Activated CD4-positive, alpha-beta memory T cell treated with anti-CD3 and anti-CD28 coated beads for 36 hours (primary cell): ENCODE results near the gene FOXD2. TPM values are rescaled to one million over a fixed set of nuclear protein-coding genes. Genes with fewer than 3 reads are reported as not detected.

Experiments
- CTCF ChIA-PET: fragments of 350-600 bp; sonication (Branson Sonifier 250); formaldehyde crosslinking; loops from one replicate; lab custom pipeline; 2021; ENCODE audit warnings: antibody characterized with exemption, inconsistent platforms; lab: Charles Lee
- POLR2A ChIA-PET: fragments of 350-600 bp; sonication (Branson Sonifier 250); formaldehyde crosslinking; loops from one replicate; lab custom pipeline; 2021; ENCODE audit warnings: antibody characterized with exemption; lab: Charles Lee
- DNase-seq: peaks from one replicate; pipeline ENCODE4 v3.0.0-alpha.2; 2020
- H3K27ac Mint-ChIP-seq: one replicate; pipeline ENCODE4 v1.8.0; 2021; ENCODE audit warnings: mixed read lengths
- H3K27me3 Mint-ChIP-seq: one replicate; pipeline ENCODE4 v1.8.0; 2021; ENCODE audit warnings: mixed read lengths
- H3K36me3 Mint-ChIP-seq: one replicate; pipeline ENCODE4 v1.8.0; 2021; ENCODE audit warnings: mixed read lengths
- H3K4me1 Mint-ChIP-seq: one replicate; pipeline ENCODE4 v1.8.0; 2021; ENCODE audit warnings: low read depth, mixed read lengths
- H3K4me3 Mint-ChIP-seq: one replicate; pipeline ENCODE4 v1.8.0; 2021; ENCODE audit warnings: mild to moderate bottlenecking, mixed read lengths
- H3K9me3 Mint-ChIP-seq: one replicate; pipeline ENCODE4 v1.8.0; 2021; ENCODE audit warnings: mixed read lengths
- intact Hi-C: fragments of 100-400 bp; cut with micrococcal nuclease; formaldehyde crosslinking; loops from one replicate; pipeline ENCODE4 v1.15.1; 2023
- total RNA-seq, 2 experiments: library from RNA; stranded (reverse); gene quantifications; one replicate each; pipeline ENCODE4 v1.2.3, GENCODE V29; 2021

FOXD2 gene
- total RNA-seq, 2 experiments from 2014 or later, result 0.10 to 0.26 TPM

- peaks cover 13% of the 10 kb centered on the region for H3K27me3 Mint-ChIP-seq
- intact Hi-C loops, result loop anchor here (5.0 kb wide), 1 partner anchor 257 kb away; no protein-coding TSS in a partner anchor
- no peak for DNase-seq
- H3K9me3 Mint-ChIP-seq, result no peaks in the 10 kb centered on the region
- no peak overlapping the region for H3K27ac Mint-ChIP-seq
- H3K4me1 Mint-ChIP-seq, result peaks cover 41% of the 10 kb centered on the region
- ChIA-PET CTCF (interaction anchor here (1.2 to 10.6 kb wide), 9 partner anchors 10 to 293 kb away, joined by 4 to 237 read pairs (median 11); no protein-coding TSS in a partner anchor), POLR2A (interaction anchor here (0.6 kb wide), 1 partner anchor 205 kb away, joined by 3 read pairs; no protein-coding TSS in a partner anchor)
- H3K4me3 Mint-ChIP-seq, result no peak overlapping the region
- H3K36me3 Mint-ChIP-seq, result peaks cover 12% of the 10 kb centered on the region
These were observed 3.6 kb upstream of the FOXD2 start for GRCh38 chr1:47434051-47434842.

DNA sequence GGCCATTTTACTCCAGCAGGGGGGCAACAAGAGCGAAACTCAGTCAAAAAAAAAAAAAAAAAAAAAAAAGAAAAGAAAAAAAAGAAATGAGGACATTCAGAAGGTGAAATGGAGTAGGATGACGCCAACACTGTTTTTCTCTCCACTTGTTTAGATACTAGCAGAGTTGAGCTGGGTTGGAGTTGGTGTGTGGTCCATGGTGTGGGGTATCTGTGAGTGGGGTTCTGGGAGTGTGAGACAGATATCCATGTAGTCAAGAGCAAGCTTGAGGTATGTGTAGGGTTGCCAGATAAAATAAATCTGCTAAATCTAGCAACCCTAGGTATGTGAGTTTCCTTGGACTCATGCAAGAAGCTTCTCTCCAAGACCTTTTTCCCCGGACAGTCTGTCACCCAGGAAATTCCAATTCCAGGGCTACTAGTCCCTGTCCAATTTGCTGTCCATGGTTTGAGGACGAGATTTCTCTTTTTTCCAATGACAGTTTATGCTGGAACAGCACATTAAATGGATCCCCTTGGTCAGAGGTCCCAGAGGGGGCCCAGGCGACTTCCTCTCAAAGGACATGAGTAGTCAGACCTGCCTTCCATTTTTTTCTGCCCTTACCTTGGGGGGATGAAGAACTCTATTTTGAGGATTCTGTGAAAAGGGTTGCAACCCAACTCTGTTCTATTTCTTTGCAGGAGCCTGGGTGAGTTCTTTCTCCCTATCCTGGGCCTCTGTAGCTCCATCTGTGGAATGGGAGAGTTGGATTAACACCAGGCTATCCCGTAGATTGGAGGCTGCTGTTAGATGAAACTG, 2.1 kb upstream of the FOXD2 start:
- peak overlapping the region; percentile 95 for H3K4me3 Mint-ChIP-seq
- H3K27ac Mint-ChIP-seq, result no peak overlapping the region
- ChIA-PET POLR2A (interaction anchor here (1.1 to 1.3 kb wide), 2 partner anchors 275 to 291 kb away, joined by 4 to 5 read pairs; no protein-coding TSS in a partner anchor), CTCF (interaction anchor here (0.6 to 10.6 kb wide), 36 partner anchors 9 to 320 kb away, joined by 3 to 237 read pairs (median 4); partner anchors contain the start of genes CMPK1 and STIL)
- intact Hi-C loops, result loop anchor here (1.0 to 5.0 kb wide), 6 partner anchors 47 to 291 kb away; partner anchors contain the start of gene TAL1
- H3K36me3 Mint-ChIP-seq, result peaks cover 12% of the 10 kb centered on the region
- peaks cover 13% of the 10 kb centered on the region for H3K27me3 Mint-ChIP-seq
- DNase-seq, result no peak
- peaks cover 41% of the 10 kb centered on the region for H3K4me1 Mint-ChIP-seq
- H3K9me3 Mint-ChIP-seq, result no peaks in the 10 kb centered on the region

DNA sequence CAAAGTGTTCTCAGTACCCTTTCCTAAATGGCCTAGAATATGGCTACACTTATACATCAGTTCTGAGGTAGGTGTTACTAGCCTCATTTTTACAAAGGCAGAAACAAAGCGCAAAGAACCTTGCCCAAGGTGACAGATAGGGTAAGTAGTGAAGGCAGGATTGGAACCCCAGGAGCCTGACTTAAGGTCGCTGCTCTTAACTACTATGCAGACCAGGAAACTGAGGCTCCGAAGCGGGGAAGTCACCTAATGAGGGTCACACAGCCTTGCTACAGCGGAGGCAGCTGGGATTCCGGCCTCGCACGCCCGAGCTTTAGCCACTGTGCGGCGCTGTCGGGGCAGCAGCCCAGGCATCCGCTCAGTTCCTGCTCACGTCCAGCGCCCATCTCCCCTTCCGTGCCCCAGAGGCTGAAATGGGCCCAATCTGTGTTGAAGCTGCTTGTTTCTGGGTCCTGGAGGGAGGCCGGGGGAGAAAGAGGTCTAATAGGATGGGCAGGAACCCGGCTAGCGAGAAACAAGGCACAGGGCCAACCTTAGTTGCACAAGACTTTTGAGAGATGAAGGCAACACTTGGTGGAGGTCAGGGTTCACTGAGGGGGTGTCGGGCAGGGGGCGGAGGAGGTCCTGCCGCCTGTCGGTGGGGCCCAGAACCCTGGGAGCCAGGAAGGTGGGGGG, 1.4 kb upstream of the FOXD2 start:
- ChIA-PET CTCF (interaction anchor here (0.6 to 10.6 kb wide), 34 partner anchors 8 to 319 kb away, joined by 3 to 237 read pairs (median 4); partner anchors contain the start of genes CMPK1 and STIL), POLR2A (interaction anchor here (1.1 to 1.3 kb wide), 2 partner anchors 274 to 290 kb away, joined by 4 to 5 read pairs; no protein-coding TSS in a partner anchor)
- Mint-ChIP-seq H3K36me3 (peaks cover 12% of the 10 kb centered on the region), H3K4me3 (peak overlapping the region; percentile 95), H3K27ac (peak overlapping the region; percentile 69), H3K9me3 (no peaks in the 10 kb centered on the region), H3K4me1 (peaks cover 37% of the 10 kb centered on the region), H3K27me3 (peaks cover 13% of the 10 kb centered on the region)
- intact Hi-C loops, result loop anchor here (1.0 to 5.0 kb wide), 6 partner anchors 48 to 290 kb away; partner anchors contain the start of gene TAL1
- DNase-seq, result peak; percentile 89

DNA sequence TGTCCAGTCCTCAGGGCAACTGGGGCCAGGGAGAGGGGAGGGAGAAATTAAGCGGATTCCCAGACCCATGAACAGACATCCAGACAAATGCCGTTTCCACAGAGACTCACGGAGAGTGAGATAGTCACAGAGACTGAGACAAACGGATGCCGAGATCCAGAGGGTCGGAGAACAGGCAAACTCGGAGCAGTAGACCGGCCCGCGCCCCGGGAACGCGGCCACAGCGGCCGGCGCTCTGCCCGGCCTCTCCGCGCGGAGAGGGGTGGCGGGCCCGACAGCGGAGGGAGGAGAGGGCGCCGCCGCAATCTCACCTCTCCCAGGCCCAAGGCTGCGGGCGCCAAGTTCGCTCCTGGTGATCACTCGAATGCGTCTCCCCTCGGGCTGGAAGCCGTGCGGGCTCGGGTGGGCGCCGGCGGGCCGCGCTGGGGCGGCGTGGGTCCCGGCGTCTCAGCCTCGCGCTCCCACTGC, 831 bp upstream of the FOXD2 start:
- H3K36me3 Mint-ChIP-seq, result peaks cover 12% of the 10 kb centered on the region
- H3K4me1 Mint-ChIP-seq, result peaks cover 32% of the 10 kb centered on the region
- POLR2A ChIA-PET, result interaction anchor here (1.1 to 1.3 kb wide), 4 partner anchors 12 to 273 kb away, joined by 3 to 7 read pairs (median 4); partner anchors contain the start of genes CMPK1 and STIL
- peaks cover 13% of the 10 kb centered on the region for H3K27me3 Mint-ChIP-seq
- H3K9me3 Mint-ChIP-seq, result no peaks in the 10 kb centered on the region
- H3K4me3 Mint-ChIP-seq, result peak overlapping the region; percentile 95
- CTCF ChIA-PET, result interaction anchor here (0.7 to 10.6 kb wide), 70 partner anchors 8 to 318 kb away, joined by 3 to 237 read pairs (median 4); partner anchors contain the start of genes CMPK1 and STIL
- H3K27ac Mint-ChIP-seq, result peak overlapping the region; percentile 69
- no peak for DNase-seq
- intact Hi-C loops, result loop anchor here (1.0 to 5.0 kb wide), 6 partner anchors 48 to 289 kb away; partner anchors contain the start of gene TAL1

DNA sequence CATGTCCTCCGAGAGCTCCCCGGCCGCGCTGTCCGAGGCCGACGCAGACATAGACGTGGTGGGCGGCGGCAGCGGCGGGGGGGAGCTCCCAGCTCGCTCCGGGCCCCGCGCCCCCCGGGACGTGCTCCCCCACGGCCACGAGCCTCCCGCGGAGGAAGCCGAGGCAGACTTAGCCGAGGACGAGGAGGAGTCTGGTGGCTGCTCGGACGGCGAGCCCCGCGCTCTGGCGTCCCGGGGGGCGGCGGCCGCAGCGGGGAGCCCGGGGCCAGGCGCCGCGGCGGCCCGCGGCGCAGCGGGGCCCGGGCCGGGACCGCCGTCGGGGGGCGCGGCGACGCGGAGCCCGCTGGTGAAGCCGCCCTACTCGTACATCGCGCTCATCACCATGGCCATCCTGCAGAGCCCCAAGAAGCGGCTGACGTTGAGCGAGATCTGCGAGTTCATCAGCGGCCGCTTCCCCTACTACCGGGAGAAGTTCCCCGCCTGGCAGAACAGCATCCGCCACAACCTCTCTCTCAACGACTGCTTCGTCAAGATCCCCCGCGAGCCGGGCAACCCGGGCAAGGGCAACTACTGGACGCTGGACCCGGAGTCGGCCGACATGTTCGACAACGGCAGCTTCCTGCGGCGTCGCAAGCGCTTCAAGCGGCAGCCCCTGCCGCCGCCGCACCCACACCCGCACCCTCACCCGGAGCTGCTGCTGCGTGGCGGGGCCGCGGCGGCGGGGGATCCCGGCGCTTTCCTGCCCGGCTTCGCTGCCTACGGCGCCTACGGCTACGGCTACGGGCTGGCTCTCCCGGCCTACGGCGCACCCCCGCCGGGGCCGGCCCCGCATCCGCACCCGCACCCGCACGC, 547 bp downstream of the FOXD2 start:
- intact Hi-C loops, result loop anchor here (5.0 kb wide), 1 partner anchor 206 kb away; the partner anchor contains the start of gene TAL1
- Mint-ChIP-seq H3K4me1 (peaks cover 18% of the 10 kb centered on the region), H3K9me3 (no peaks in the 10 kb centered on the region), H3K27ac (peak overlapping the region; percentile 13), H3K27me3 (peaks cover 8% of the 10 kb centered on the region), H3K4me3 (peak overlapping the region; percentile 67), H3K36me3 (peaks cover 6% of the 10 kb centered on the region)
- CTCF ChIA-PET, result interaction anchor here (0.6 to 10.6 kb wide), 40 partner anchors 8 to 315 kb away, joined by 3 to 237 read pairs (median 5); partner anchors contain the start of genes CMPK1 and STIL
- DNase-seq, result peak; percentile 42
- POLR2A ChIA-PET, result interaction anchor here (1.1 to 1.3 kb wide), 3 partner anchors 11 to 125 kb away, joined by 3 to 7 read pairs (median 3); partner anchors contain the start of genes CMPK1 and STIL

- peak overlapping the region; percentile 39 for H3K4me3 Mint-ChIP-seq
- intact Hi-C loops, result loop anchor here (5.0 kb wide), 1 partner anchor 207 kb away; the partner anchor contains the start of gene TAL1
- peaks cover 4% of the 10 kb centered on the region for H3K36me3 Mint-ChIP-seq
- H3K27ac Mint-ChIP-seq, result no peak overlapping the region
- no peaks in the 10 kb centered on the region for H3K9me3 Mint-ChIP-seq
- no peak for DNase-seq
- ChIA-PET CTCF (interaction anchor here (0.9 to 10.6 kb wide), 5 partner anchors 121 to 288 kb away, joined by 3 to 237 read pairs (median 30); no protein-coding TSS in a partner anchor), POLR2A (no interaction called here)
- peaks cover 5% of the 10 kb centered on the region for H3K27me3 Mint-ChIP-seq
- H3K4me1 Mint-ChIP-seq, result peaks cover 20% of the 10 kb centered on the region
These were observed 1.4 kb downstream of the FOXD2 start for GRCh38 chr1:47439017-47439818.

GRCh38 chr1:47439819-47440598, 2.2 kb downstream of the FOXD2 start:
- CTCF ChIA-PET, result interaction anchor here (2.0 to 2.8 kb wide), 2 partner anchors 8 to 269 kb away, joined by 11 to 15 read pairs; no protein-coding TSS in a partner anchor
- Mint-ChIP-seq H3K4me1 (peaks cover 26% of the 10 kb centered on the region), H3K27ac (no peak overlapping the region), H3K9me3 (no peaks in the 10 kb centered on the region), H3K27me3 (peaks cover 2% of the 10 kb centered on the region), H3K4me3 (peak overlapping the region; percentile 39), H3K36me3 (peaks cover 2% of the 10 kb centered on the region)
- POLR2A ChIA-PET, result no interaction called here
- intact Hi-C loops, result loop anchor here (5.0 kb wide), 1 partner anchor 208 kb away; the partner anchor contains the start of gene TAL1
- DNase-seq, result no peak

DNA sequence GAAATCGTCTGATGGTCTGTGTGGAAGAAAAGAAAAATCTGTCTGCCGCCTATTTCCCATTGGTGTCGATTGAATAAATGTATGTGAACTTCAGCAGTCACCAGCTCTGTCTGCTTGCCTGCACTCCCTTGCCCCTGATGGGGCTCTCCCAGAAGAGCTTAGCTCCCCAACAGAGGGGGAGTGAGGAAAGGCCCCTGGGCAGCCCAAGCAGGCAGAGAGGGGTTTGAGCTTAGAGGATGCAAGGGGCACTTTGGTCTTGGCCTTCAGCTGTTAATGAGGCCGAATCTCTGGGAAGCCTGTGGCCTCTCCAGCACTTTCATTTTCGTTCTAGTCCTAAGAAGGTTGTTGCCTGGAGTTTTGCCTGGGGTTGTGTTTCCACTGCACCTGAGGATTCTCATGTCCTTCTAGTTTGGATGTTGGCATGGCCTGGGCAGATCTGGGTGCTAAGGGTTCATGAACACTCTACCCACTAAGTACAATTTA, 2.8 kb downstream of the FOXD2 start:
- ChIA-PET CTCF (interaction anchor here (1.6 to 2.8 kb wide), 3 partner anchors 8 to 286 kb away, joined by 7 to 15 read pairs (median 11); no protein-coding TSS in a partner anchor), POLR2A (no interaction called here)
- intact Hi-C loops, result no loop called here
- Mint-ChIP-seq H3K36me3 (no peaks in the 10 kb centered on the region), H3K9me3 (no peaks in the 10 kb centered on the region), H3K4me3 (no peak overlapping the region), H3K27me3 (peaks cover 8% of the 10 kb centered on the region), H3K27ac (no peak overlapping the region), H3K4me1 (peaks cover 29% of the 10 kb centered on the region)
- no peak for DNase-seq
